GM19455 (cell line): ENCODE data around the gene MAPT.
"Not testable (repeated sequence)": the region's sequence is repeated elsewhere in the genome, so short reads cannot be mapped to it uniquely, and the experiment has no call there.

Experiments
- ATAC-seq: cut with Tn5 transposase; IDR thresholded peaks from one replicate; pipeline ENCODE4 v1.9.1; 2021; ENCODE audit not compliant: unreplicated experiment

Gene MAPT

GRCh38 chr17:45896803-45897693 lies 2.7 kb downstream of the MAPT start:
- no peak for ATAC-seq

- no peak for ATAC-seq
These were observed 5.8 kb downstream of the MAPT start for GRCh38 chr17:45900136-45900535.

- ATAC-seq: no peak
These were observed 6.5 kb downstream of the MAPT start for GRCh38 chr17:45900723-45901415.

GRCh38 chr17:45902892-45903346 lies 8.6 kb downstream of the MAPT start:
- no peak for ATAC-seq

GRCh38 chr17:45904866-45905265 lies 10.5 kb downstream of the MAPT start:
- ATAC-seq: no peak

GRCh38 chr17:45905814-45906213 lies 11.5 kb downstream of the MAPT start:
- ATAC-seq: no peak

- ATAC-seq: no peak
These were observed 11.9 kb downstream of the MAPT start for GRCh38 chr17:45906237-45906636.

GRCh38 chr17:45906927-45907622 lies 12.7 kb downstream of the MAPT start:
- ATAC-seq: no peak

- ATAC-seq: no peak
These were observed 13.5 kb downstream of the MAPT start for GRCh38 chr17:45907750-45908395.

- ATAC-seq: no peak
These were observed 14.1 kb downstream of the MAPT start for GRCh38 chr17:45908460-45908859.

- no peak for ATAC-seq
These were observed 14.6 kb downstream of the MAPT start for GRCh38 chr17:45908935-45909334.

GRCh38 chr17:45910667-45911066 lies 16.3 kb downstream of the MAPT start:
- ATAC-seq: no peak

GRCh38 chr17:45912319-45912718 lies 18.0 kb downstream of the MAPT start:
- no peak for ATAC-seq

- not testable (repeated sequence) for ATAC-seq
These were observed 18.7 kb downstream of the MAPT start for GRCh38 chr17:45913030-45913429.

GRCh38 chr17:45914047-45914717 lies 19.8 kb downstream of the MAPT start:
- no peak for ATAC-seq

- no peak for ATAC-seq
These were observed 20.9 kb downstream of the MAPT start for GRCh38 chr17:45915263-45915662.

- ATAC-seq: no peak
These were observed 22.7 kb downstream of the MAPT start for GRCh38 chr17:45917081-45917480.

GRCh38 chr17:45918241-45918745 lies 23.9 kb downstream of the MAPT start:
- no peak for ATAC-seq

- ATAC-seq: no peak
These were observed 24.8 kb downstream of the MAPT start for GRCh38 chr17:45919136-45919535.

- ATAC-seq: no peak
These were observed 25.7 kb downstream of the MAPT start for GRCh38 chr17:45920083-45920482.
